ENCODE results near the gene NOXA1.

- no peak for TF ChIP-seq CTCF (conservative IDR thresholded peaks at IDR 0.05; ENCODE audit: low read depth, low read length)
- no peak for TF ChIP-seq EZH2 (IDR thresholded peaks at IDR 0.05; ENCODE audit: borderline replicate concordance, low read depth, low read length, poor library complexity, severe bottlenecking)
These were observed 31.8 kb upstream of the NOXA1 start for GRCh38 chr9:137391411-137391754.
